ENCODE data around the gene GJA4. TPM values are rescaled to one million over a fixed set of nuclear protein-coding genes. Genes with fewer than 3 reads are reported as not detected.
"Not testable (repeated sequence)": the region's sequence is repeated elsewhere in the genome, so short reads cannot be mapped to it uniquely, and the experiment has no call there.

Gene GJA4
- total RNA-seq, 2 donors from 2014 or later: 25.5 to 35.1 TPM

DNA sequence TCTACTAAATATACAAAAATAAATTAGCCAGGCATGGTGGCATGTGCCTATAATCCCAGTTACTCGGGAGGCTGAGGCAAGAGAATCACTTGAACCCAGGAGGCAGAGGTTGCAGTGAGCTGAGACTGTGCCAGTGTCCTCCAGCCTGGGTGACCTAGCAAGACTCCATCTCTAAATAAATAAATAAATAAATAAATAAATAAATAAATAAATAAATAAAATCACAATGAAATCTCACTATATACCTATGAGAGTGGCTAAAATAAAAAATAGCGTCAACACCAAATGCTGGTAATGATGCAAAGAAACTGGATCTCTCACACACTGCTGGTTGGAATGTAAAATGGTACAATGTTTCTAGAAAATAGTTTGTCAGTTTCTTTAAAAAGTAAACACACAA lies 26.1 kb downstream of the GJA4 start:
- intact Hi-C loops (cut with DNase I): not testable (repeated sequence)

DNA sequence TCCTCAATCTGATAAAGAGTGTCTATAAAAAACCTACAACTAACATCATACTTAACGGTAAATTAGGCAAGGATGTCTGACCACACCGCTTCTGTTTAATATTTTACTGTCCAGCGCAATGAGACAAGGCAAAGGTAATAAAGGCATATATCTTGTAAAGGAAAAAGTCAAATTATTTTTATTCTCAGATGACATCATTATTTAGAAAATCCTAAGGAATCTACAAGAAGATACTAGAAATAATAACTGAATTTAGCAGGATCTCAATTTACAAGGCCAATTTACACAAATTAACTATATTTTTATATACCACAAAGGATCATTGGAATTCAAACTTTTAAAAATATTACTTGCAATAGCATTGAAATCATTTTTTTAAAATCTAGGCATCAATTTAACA lies 29.4 kb downstream of the GJA4 start:
- no peak for DNase-seq
- intact Hi-C loops (cut with DNase I): no loop called here

More for the DNA sequence above, 26.1 kb downstream of the GJA4 start:
- DNase-seq, ATAC-seq: not testable (repeated sequence)

GRCh38 chr1:34824817-34825454 lies 32.1 kb downstream of the GJA4 start:
- intact Hi-C loops (cut with DNase I): no loop called here
- ATAC-seq (peak; percentile 13 to 42), DNase-seq (no peak)

More for the DNA sequence above, 29.4 kb downstream of the GJA4 start:
- no peak for ATAC-seq

- ATAC-seq: peak; percentile 74 to 77
- intact Hi-C loops (cut with DNase I): no loop called here
- DNase-seq: peak; percentile 70
Observed at GRCh38 chr1:34825455-34826091, 32.8 kb downstream of the GJA4 start.

- intact Hi-C loops (cut with DNase I): no loop called here
- ATAC-seq: no peak
Observed at GRCh38 chr1:34827341-34827941, 34.6 kb downstream of the GJA4 start.

DNA sequence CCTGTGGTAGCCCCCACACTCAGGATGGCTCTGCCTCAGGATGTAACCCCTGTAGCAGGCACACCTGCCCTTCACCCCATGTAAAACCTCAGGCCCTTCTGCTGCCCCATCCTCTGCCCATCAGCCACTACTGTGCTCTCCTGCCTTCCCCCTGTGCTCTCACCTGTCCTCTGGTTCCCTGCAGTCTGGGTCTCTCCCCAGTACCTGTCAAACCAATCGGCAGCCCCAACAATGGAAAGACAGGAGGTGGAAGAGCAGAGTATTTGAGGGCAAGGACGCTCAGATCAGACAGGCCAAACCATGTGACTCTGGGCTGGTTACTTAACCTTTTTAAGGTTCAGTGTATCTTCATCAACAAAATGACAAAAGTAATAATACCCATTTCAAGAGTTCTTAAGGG lies 35.8 kb downstream of the GJA4 start:
- ATAC-seq (no peak), DNase-seq (no peak)
- intact Hi-C loops (cut with DNase I): no loop called here

More at GRCh38 chr1:34827341-34827941, 34.6 kb downstream of the GJA4 start:
- no peak for DNase-seq

DNA sequence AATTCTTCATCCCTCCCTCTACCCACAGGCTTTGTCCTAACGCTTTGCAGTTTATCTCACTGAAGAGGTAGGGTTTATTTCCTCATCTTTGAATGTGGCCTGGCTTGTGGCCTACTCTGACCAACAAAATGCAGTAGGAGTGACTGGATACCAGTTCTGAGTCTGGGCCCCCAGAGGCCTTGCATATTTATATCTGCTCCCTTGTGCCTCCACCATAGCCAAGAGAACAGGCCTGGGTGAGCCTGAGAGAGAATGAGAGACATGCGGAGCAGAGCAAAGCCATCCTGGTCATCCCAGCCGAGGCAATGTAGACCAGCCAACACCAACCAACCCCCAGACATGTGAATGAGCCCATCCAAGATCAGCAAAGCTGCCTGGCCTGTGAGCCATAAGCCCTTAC lies 36.5 kb downstream of the GJA4 start:
- DNase-seq (no peak), ATAC-seq (no peak)
- intact Hi-C loops (cut with DNase I): no loop called here

DNA sequence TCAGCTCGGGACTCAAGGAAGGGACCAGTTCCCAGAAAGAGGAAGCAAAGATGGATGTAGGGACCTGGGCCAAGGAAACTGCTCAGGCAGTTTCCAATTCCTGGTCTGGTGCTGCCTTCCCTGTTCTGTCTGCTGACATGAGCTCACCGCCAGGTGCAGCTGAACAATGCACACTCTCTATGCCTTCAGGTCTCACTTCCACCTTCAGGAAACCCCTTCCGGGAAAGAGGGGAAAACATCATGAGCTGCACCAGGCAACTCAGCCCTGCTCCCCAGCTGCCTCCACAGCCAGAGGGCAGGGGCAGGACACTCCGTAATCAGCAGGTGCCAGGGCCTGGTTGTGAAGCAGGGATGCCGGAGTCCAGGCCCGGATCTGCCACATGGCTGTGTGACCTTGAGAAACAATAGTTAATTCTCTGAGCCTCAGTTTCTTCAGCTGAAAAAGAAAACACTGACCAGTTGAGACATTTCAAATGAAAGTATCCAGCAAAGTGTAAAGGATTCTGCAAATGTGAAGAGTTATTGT lies 39.0 kb downstream of the GJA4 start:
- ATAC-seq (no peak), DNase-seq (no peak)
- intact Hi-C loops (cut with DNase I): no loop called here

GRCh38 chr1:34833711-34834110 lies 40.9 kb downstream of the GJA4 start:
- no peak for ATAC-seq
- no peak for DNase-seq
- intact Hi-C loops (cut with DNase I): no loop called here

GRCh38 chr1:34839526-34840305 lies 46.9 kb downstream of the GJA4 start:
- ATAC-seq: no peak
- intact Hi-C loops (cut with DNase I): no loop called here
- no peak for DNase-seq

DNA sequence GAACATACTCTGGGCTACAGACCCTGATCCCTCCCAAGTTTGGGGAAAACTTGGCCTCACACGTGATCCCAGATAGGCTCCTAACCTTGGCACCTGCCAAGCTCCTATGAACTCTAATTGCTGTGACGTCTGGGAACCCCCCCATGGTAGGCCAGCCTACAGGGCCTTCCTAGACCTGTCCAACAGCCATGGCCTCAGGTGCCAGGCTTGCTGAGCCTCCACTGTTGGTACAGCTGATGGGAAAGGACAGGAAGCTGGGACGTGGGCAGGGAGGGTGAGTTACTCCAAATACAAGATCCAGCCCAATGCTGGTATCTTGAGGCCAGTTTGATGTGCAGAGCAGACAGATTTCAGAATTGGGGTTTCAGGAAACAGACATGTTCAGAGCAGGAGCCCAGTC lies 47.6 kb downstream of the GJA4 start:
- no peak for ATAC-seq
- DNase-seq: no peak
- intact Hi-C loops (cut with DNase I): no loop called here

DNA sequence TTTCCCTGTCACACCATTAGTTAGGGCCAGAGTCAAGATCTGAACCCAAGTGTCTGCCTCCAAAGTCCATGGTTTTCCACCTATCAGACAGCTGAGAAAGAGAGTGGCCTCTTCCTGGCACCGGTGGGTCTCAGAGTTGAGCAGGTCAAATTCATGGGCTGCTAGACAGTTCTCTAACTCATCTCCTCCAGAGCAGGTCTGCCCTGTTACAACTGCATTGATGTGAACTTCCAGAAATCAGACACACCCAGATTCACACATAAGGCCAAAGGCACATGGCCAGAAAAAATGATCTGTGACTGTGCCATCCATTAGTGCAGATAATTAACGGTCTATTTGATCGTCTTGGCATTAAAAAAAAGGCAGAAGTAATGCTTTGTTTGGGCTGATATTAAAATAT lies 49.3 kb downstream of the GJA4 start:
- no peak for ATAC-seq
- intact Hi-C loops (cut with DNase I): no loop called here
- no peak for DNase-seq

DNA sequence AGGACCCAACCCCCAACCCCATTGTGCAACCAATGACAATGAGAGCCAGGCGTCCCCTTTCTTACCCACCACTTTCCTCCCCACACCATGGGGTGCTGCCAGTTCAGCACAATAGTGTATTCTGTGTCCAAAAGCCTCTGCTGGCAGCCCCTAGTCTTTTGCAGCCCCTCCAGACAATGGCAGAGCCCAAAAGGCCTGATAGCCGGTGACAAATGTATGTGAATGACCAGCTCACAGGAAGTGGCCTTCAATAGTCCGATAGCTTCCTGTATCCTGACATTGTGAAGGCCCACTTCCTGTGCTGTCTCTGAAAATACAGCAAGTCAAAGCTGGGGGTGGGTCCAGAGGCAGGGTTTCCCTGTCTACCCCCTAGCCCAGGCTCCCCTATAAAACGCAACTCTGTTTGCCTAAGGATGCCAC lies 50.2 kb downstream of the GJA4 start:
- DNase-seq (no peak), ATAC-seq (peak; percentile 49 to 60)
- intact Hi-C loops (cut with DNase I): no loop called here

DNA sequence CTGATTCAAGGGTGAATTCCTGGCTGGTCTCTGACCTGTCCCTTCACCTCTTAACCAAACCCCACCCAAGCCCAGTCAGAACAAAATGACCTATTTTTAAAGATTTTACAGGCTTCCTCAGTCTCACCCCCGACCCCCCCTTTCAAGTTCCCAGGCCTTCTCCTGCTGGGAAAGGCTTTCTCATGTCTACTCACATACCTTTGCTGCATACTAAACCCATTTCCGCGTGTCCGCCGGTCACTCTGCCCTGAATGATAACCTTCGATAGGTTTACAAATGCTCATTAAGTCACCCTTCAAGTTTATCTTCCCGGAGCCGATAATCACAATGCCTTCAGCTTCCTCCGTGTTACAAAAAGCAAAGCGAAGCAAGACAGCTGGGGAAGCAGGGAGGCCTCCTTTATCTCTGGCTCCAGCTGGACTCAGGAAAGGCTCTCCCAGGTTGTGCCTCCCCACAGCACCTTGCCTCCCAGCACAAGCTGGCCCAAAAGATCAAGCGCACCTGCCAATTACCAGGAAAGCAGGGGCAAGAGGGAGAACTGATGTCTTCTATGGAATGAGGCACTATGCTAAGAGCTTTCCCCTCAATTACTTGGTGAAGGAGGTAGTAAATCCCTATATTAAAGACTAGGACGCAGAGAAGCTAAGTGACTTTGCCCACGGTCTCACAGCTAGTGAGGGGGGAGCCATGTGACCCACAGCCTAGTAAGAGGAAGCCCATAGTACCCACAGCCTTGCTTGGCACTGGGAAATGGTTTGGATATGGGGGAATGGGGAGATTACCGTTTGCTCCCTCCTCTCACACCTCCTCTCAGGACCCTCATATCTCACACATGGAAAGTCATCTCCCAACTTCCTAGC lies 50.8 kb downstream of the GJA4 start:
- intact Hi-C loops (cut with DNase I): no loop called here
- ATAC-seq (no peak), DNase-seq (peak; percentile 44)

- DNase-seq (no peak), ATAC-seq (no peak)
- intact Hi-C loops (cut with DNase I): no loop called here
Observed at GRCh38 chr1:34844252-34844634, 51.4 kb downstream of the GJA4 start.
